Endothelial cell (in vitro differentiated cells): ENCODE data around the gene RNF175. TPM values are rescaled to one million over a fixed set of nuclear protein-coding genes. Genes with fewer than 3 reads are reported as not detected.

Experiments used
- DNase-seq: peaks from one replicate; pipeline ENCODE4 v3.0.0; 2021; ENCODE audit warnings: low spot score
- H3K27ac Mint-ChIP-seq: one replicate; pipeline ENCODE4 v1.8.0; 2021; ENCODE audit warnings: mixed read lengths, inconsistent platforms; ENCODE audit not compliant: unreplicated experiment
- H3K27me3 Mint-ChIP-seq: one replicate; pipeline ENCODE4 v1.8.0; 2021; ENCODE audit warnings: mild to moderate bottlenecking, moderate library complexity, mixed read lengths, inconsistent platforms; ENCODE audit not compliant: unreplicated experiment
- H3K36me3 Mint-ChIP-seq: one replicate; pipeline ENCODE4 v1.8.0; 2021; ENCODE audit warnings: mild to moderate bottlenecking, low read depth, mixed read lengths, inconsistent platforms; ENCODE audit not compliant: unreplicated experiment
- H3K4me1 Mint-ChIP-seq: one replicate; pipeline ENCODE4 v1.8.0; 2021; ENCODE audit warnings: mild to moderate bottlenecking, mixed read lengths, inconsistent platforms; ENCODE audit not compliant: unreplicated experiment
- H3K4me3 Mint-ChIP-seq: one replicate; pipeline ENCODE4 v1.8.0; 2021; ENCODE audit warnings: mild to moderate bottlenecking, mixed read lengths, inconsistent platforms; ENCODE audit not compliant: unreplicated experiment
- H3K9me3 Mint-ChIP-seq: one replicate; pipeline ENCODE4 v1.8.0; 2021; ENCODE audit warnings: mixed read lengths, inconsistent platforms; ENCODE audit not compliant: unreplicated experiment
- total RNA-seq: library from RNA; stranded (reverse); fragmentation: NEBNext Ultra II Directional; extraction: Animal tissue kit (Norgen Biotek cat#: 25700); gene quantifications from one replicate; pipeline ENCODE4 v1.2.1, GENCODE V29; 2021; ENCODE audit not compliant: unreplicated experiment
- TF ChIP-seq, protein P1 (sequence below): fragments of 200-600 bp; sonication (generic); IDR thresholded peaks from one replicate; pipeline ENCODE4 v1.5.0; 2021; ENCODE audit warnings: antibody characterized with exemption; ENCODE audit not compliant: unreplicated experiment

The RNF175 gene
- total RNA-seq, 1 donor from 2014 or later, result 0.36 TPM

DNA sequence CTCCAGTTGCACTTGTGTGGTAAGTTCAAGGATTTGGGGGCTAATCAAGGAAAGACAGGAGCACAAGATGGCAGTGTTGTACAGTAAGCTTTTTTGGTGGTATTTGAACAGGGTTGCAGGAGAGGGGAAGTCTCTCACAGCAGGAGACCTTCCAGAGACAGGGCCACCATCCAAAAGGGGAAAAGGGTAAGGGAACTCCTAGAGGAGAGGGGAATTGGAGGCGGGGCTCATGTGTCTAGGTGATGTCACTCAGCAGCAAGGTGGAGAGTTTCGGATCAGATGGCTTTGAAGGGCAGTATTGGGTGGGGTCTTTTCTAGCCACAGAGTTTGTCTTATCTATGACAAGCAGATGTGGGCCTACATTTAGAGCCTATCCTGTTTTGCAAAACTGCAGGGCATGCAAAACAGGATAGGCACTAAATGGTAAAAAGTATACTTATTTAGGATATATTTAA lies 13.4 kb upstream of the RNF175 start:
- Mint-ChIP-seq H3K4me3 (no peak overlapping the region), H3K9me3 (no peaks in the 10 kb centered on the region), H3K4me1 (peaks cover 14% of the 10 kb centered on the region), H3K36me3 (no peaks in the 10 kb centered on the region), H3K27ac (no peak overlapping the region), H3K27me3 (no peaks in the 10 kb centered on the region)
- TF ChIP-seq, protein P1, sequence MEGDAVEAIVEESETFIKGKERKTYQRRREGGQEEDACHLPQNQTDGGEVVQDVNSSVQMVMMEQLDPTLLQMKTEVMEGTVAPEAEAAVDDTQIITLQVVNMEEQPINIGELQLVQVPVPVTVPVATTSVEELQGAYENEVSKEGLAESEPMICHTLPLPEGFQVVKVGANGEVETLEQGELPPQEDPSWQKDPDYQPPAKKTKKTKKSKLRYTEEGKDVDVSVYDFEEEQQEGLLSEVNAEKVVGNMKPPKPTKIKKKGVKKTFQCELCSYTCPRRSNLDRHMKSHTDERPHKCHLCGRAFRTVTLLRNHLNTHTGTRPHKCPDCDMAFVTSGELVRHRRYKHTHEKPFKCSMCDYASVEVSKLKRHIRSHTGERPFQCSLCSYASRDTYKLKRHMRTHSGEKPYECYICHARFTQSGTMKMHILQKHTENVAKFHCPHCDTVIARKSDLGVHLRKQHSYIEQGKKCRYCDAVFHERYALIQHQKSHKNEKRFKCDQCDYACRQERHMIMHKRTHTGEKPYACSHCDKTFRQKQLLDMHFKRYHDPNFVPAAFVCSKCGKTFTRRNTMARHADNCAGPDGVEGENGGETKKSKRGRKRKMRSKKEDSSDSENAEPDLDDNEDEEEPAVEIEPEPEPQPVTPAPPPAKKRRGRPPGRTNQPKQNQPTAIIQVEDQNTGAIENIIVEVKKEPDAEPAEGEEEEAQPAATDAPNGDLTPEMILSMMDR, result no peak
- no peak for DNase-seq

- no peak overlapping the region for H3K27ac Mint-ChIP-seq
- no peaks in the 10 kb centered on the region for H3K36me3 Mint-ChIP-seq
- DNase-seq, result no peak
- no peak overlapping the region for H3K4me3 Mint-ChIP-seq
- TF ChIP-seq, protein P1, result no peak
- H3K4me1 Mint-ChIP-seq, result peaks cover 14% of the 10 kb centered on the region
- H3K27me3 Mint-ChIP-seq, result no peaks in the 10 kb centered on the region
- H3K9me3 Mint-ChIP-seq, result no peaks in the 10 kb centered on the region
These were observed 11.2 kb upstream of the RNF175 start for GRCh38 chr4:153771046-153771445.

DNA sequence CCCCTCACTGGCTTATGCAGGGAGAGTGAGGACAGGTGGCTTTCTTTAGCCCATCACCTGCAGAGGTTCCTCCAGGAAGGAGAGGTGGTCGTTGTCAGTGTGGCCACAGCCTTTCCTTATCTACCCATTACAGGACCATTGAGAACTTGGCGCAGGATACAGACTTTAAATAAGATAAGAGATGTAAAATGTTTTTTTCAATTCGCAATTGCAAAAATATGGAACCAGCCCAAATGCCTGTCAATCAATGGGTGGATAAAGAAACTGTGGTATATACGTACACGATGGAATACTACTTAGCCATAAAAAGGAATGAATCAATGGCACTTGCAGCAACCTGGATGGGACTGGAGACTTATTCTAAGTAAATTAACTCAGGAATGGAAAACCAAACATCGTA lies 6.9 kb upstream of the RNF175 start:
- H3K27me3 Mint-ChIP-seq, result no peaks in the 10 kb centered on the region
- no peak overlapping the region for H3K27ac Mint-ChIP-seq
- DNase-seq, result no peak
- H3K4me3 Mint-ChIP-seq, result no peak overlapping the region
- no peaks in the 10 kb centered on the region for H3K9me3 Mint-ChIP-seq
- no peaks in the 10 kb centered on the region for H3K4me1 Mint-ChIP-seq
- TF ChIP-seq, protein P1, result no peak
- H3K36me3 Mint-ChIP-seq, result no peaks in the 10 kb centered on the region

DNA sequence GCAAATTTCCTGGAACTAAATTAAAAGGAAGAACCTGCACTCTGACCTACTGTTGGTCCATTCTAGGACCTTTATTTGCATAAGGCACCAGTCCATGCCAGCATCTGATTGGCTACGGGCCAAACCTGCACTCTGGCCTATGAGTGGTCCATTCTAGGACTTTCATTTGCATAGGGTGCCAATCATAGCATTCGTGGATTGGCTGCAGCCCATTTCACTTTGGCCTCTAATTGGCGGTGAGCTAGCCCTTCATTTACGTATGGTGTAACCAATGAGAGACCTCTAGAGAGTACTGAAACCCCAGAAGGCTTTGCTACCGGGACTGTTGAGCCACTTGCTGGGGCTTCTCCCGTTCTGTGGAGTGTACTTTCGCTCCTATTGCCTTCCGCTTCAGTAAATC lies 6.1 kb upstream of the RNF175 start:
- no peak overlapping the region for H3K27ac Mint-ChIP-seq
- no peak overlapping the region for H3K4me3 Mint-ChIP-seq
- no peaks in the 10 kb centered on the region for H3K36me3 Mint-ChIP-seq
- H3K27me3 Mint-ChIP-seq, result no peaks in the 10 kb centered on the region
- H3K4me1 Mint-ChIP-seq, result no peaks in the 10 kb centered on the region
- DNase-seq, result no peak
- TF ChIP-seq, protein P1, result no peak
- H3K9me3 Mint-ChIP-seq, result no peaks in the 10 kb centered on the region

GRCh38 chr4:153764601-153765368 lies 5.0 kb upstream of the RNF175 start:
- no peak for DNase-seq
- Mint-ChIP-seq H3K36me3 (no peaks in the 10 kb centered on the region), H3K4me1 (no peaks in the 10 kb centered on the region), H3K9me3 (no peaks in the 10 kb centered on the region), H3K27ac (no peak overlapping the region), H3K27me3 (no peaks in the 10 kb centered on the region), H3K4me3 (no peak overlapping the region)
- TF ChIP-seq, protein P1, result no peak
